ENCODE results near the gene GTF2I.
"Not testable (repeated sequence)": the region's sequence is repeated elsewhere in the genome, so short reads cannot be mapped to it uniquely, and the experiment has no call there.

Gene GTF2I

DNA sequence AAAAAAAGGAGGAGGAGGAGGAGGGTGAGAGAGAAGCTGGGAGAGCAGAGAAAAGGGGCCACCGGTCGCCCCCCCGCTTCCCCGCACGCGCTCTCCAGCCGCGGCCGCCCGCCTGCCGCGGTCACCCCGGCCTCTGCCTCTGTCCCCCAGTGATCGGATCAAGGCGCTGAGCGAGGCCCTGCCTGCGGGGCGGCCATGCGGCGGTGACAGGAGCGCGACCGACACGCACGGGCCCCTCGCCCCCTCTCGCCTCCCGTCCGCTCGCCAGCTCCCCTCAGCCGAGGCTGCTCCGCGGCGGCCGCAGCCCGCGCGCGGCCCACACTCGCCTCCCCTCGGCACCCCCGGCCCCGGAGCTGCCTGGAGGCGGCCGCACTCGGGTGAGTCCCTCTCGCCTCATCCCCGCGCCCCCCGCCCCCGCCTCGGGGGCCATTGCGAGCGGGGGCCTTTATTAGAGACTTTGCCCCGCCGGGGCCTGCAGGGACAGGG is at the start of gene GTF2I:
GTF2I (plus strand) TSS at position 27 of the 486 bp plus-strand sequence. CDS start 31,411 bp downstream, outside the sequence.
- no peak for DNase-seq

- no peak for DNase-seq
Observed at GRCh38 chr7:74612015-74612829, 45.3 kb upstream of the GTF2I start.

GRCh38 chr7:74615933-74616780 is 41.4 kb upstream of the GTF2I start:
- no peak for DNase-seq

GRCh38 chr7:74617180-74617744 is 40.3 kb upstream of the GTF2I start:
- peak; percentile 63 for DNase-seq

DNA sequence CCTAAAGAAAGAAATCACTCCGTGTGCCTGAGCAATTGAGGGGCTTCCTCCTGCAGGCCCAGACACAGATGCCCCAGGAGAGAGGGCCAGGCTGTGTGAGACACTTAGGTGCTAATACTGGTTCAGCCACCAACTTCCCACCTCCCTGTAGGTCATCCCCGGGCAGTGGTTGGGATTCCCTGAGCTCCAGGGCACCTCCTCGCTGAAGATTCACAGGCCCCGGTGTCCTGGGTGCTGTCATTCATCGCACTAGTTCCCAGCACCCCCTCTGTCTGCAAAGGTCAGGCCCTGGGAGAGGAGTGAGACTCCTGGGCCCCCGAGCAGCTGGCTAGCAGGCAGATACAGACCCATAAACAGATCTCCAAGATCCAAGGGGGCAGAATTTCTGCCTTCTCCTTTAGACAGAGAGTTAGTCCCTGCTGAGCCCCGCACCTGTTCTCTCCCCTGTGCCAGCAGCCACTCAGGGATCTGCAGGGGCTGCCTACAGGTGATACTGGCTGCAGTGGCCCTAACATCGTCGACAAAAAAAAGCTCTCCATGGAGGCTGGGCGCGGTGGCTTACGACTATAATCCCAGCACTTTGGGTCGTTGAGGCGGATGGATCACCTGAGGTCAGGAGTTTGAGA is 38.2 kb upstream of the GTF2I start:
- no peak for DNase-seq

- no peak for DNase-seq
Observed at GRCh38 chr7:74622228-74622749, 35.2 kb upstream of the GTF2I start.

GRCh38 chr7:74623135-74623534 is 34.4 kb upstream of the GTF2I start:
- no peak for DNase-seq

- DNase-seq = peak; percentile 83
Observed at GRCh38 chr7:74625446-74625845, 32.1 kb upstream of the GTF2I start.

- DNase-seq = no peak
Observed at GRCh38 chr7:74627661-74628411, 29.7 kb upstream of the GTF2I start.

- no peak for DNase-seq
Observed at GRCh38 chr7:74632505-74632904, 25.0 kb upstream of the GTF2I start.

DNA sequence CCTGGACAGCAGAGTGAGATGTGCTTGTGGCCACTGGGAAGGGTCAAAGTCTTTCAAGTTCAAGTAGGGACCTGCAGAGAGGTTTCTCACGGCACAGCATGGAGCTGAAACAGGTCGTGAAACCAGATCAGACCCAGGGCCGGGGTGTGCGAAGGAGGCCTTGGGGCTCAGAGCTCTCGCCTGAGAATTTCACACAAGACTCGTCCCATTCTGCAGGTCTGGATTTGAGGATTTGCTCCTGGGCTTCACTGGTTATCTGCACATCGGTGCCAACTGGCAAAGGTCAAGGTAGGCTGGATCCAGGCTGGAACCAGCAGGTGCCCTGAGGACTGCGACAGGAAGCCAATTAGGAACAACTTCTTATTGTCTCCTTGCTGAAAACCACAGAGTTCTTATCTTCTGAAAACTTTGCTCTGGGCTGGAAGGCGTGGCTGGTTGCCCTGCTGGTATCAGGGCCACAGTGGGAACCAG is 24.0 kb upstream of the GTF2I start:
- no peak for DNase-seq

- DNase-seq = no peak
Observed at GRCh38 chr7:74637745-74638144, 19.8 kb upstream of the GTF2I start.

DNA sequence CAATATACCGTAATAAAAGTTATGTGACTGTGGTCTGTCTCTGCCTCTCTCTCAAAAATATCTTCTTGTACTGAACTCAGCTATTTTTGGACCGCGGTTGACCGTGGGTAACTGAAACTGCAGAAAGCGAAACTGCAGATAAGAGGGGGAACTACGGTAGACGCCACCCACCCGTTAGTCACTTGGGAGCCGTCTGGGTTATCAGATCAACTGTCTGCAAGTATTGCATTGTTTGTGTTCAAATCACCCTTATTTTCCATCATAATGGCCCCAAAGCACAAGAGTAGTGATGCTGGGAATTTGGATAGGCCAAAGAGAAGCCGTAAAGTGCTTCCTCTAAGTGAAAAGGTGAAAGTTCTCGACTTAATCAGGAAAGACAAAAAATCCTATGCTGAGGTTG is 7.5 kb upstream of the GTF2I start:
- peak; percentile 92 for DNase-seq

DNA sequence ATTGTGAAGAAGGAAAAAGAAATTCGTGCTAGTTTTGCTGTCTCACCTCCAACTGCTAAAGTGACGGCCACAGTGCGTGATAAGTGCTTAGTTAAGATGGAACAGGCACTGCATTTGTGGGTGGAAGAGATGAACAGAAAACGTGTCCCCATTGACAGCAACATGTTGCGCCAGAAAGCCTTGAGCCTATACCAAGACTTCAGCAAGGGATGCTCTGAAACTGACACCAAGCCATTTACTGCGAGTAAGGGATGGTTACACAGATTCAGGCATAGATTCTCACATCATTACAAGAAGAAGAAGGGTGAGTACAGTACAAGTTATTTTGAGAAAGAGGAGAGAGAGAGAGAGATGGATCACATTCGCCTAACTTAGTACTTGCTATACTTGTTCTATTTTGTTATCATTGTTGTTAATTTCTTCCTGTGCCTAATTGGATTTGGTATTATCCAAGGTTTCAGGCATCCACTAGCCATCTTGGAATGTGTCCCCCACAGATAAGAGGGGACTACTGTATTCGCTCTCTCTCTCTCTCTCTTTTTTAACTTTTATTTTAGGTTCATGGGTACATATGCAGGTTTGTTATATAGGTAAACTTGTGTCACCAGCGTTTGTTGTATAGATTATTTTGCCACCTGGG is 6.9 kb upstream of the GTF2I start:
- peak; percentile 50 for DNase-seq

GRCh38 chr7:74651133-74651504 is 6.4 kb upstream of the GTF2I start:
- DNase-seq = not testable (repeated sequence)

DNA sequence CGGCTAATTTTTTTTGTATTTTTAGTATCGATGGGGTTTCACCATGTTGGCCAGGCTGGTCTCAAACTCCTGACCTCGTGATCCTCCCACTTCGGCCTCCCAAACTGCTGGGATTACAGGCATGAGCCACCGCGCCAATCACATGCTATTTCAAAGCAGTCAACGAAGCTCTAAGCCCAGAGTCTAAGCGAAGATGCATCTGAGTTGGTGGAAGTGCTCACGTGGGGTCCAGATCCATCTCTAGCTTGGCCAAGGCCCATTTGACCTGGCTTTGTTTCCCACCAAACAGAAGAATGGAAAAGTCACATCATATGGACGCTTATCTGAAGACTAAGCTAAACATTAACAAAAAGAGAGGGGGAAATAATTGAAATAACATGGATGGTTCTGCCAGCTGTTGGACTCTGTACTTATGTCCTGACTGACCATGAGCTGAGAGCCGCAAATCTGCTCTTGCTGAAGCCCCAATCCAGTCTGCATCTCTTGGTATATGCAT is 3.8 kb upstream of the GTF2I start:
- no peak for DNase-seq

DNA sequence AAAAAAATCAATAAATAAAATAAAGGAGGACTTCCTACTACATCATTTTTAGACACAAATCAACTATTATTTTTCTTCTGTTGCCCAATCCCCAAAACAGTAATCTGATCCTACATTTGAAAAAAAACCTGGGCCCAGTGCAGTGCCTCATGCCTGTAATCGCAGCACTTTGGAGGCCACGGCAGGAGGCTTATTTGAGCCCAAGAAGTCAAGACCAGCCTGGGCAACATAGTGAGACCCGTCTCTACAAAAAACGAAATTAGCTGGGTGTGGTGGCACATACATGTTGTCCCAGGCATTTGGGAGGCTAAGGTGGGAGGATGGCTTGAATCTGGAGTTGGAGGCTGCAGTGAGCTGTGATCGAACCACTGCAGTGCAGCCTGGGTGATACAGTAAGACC is 2.7 kb upstream of the GTF2I start:
- DNase-seq = no peak

- DNase-seq = no peak
Observed at GRCh38 chr7:74655324-74655723, 2.2 kb upstream of the GTF2I start.

DNA sequence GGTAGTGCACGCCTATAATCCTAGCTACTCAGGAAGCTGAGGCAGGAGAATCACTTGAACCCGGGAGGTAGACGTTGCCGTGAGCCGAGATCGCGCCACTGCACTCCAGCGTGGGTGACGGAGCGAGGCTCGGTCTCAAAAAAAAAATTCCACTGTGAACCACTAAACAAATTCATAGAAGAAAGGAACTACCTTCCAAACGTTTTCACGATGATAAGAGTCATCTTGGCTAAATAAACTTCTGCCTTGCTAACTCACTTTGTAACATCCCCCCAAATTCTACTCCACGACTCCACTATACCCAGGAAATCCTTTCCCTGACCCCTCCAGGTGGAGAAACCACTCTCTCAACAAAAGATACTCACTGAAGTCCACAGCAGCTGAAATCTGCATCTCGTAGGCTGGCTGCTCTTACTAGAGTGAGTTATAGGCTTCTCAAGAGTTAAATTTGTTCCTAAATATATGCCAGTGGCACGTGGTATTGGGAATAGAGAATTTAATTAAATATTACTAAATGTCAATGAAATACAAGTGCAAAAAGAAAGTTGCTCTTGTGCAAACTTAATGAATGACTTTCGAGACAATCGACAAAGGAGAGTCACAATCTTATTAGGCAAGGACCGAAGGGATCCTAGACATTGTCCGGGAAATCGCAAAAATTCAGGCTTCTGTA is 1.6 kb upstream of the GTF2I start:
- peak; percentile 28 for DNase-seq

GRCh38 chr7:74656441-74656836 is 1.1 kb upstream of the GTF2I start:
- peak; percentile 40 for DNase-seq
